Effector CD4-positive, alpha-beta T cell (primary cell): ENCODE results near the gene C1GALT1.
"Not testable (repeated sequence)": the region's sequence is repeated elsewhere in the genome, so short reads cannot be mapped to it uniquely, and the experiment has no call there.

Source experiments
- DNase-seq: peaks from one replicate; pipeline ENCODE4 v3.0.0-alpha.2; 2020

C1GALT1 gene

DNA sequence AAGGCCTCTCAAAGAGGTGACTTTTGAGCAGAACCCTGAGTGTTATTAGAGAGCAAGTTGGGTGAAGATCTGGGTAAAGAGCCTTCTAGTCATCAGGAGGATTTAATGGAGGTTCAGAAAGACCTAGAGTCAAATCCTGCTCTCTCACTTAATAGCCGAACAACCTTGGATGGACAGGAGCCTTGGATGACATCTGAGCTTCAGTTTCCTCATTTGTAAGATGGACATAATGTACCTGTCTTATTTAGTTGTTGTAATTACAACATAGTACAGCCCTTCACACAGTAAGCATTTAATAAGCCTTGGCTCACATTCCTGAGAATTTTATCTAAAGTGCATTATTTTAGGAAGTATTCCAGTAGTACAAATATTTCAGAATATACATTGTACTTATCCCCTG is 57.0 kb downstream of the C1GALT1 start:
- no peak for DNase-seq

DNA sequence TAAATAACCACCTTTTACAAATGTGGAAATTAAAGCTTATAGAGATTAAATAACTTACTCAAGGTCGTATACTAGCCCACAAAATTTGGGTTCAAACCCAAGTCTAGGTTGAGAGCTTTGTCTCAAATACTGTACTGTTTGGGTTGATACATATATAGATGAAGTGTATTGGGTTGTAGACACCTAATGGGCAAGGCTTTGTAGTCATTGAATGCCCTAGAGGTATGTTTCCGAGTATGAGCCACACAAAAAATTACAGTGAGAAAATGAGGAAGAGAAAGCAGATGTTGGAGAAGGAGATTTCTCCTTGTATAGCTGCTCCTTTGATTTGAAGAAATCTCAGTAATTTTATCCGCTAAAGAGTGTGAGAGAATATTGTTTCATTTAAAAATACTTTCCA is 60.6 kb downstream of the C1GALT1 start:
- DNase-seq: no peak

DNA sequence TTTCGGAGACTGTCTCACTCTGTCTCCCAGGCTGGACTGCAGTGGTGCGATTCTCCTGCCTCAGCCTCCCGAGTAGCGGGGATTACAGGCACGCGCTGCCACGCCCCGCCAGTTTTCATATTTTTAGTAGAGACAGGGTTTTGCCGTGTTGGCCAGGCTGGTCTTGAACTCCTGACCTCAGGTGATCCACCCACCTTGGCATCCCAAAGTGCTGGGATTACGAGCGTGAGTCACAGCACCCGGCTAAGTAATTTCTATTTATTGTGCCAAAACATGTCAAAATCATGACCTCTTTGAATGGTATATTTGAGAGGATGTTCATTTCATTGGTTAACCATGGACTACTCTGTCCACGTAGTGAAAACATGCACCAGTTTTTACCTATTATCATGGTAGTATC is 62.9 kb downstream of the C1GALT1 start:
- DNase-seq: not testable (repeated sequence)

DNA sequence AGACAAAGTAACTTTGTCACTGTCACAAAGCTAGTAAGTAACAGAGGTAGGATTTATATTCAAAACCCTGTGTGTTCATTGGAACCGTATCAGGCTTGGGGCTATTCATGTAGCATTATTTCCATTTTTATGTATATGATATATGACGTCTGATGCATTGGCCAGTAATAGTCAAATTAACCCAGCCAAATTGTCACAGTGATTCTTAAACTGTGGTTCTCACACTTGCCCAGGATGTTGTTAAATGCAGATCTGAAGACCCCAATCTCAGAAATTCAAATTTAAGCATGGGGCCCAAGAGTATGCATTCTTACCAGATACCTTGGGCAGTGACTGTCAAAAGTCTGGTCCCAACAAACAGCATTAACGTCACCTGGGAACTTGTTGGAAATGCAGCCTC is 63.9 kb downstream of the C1GALT1 start:
- DNase-seq: no peak

DNA sequence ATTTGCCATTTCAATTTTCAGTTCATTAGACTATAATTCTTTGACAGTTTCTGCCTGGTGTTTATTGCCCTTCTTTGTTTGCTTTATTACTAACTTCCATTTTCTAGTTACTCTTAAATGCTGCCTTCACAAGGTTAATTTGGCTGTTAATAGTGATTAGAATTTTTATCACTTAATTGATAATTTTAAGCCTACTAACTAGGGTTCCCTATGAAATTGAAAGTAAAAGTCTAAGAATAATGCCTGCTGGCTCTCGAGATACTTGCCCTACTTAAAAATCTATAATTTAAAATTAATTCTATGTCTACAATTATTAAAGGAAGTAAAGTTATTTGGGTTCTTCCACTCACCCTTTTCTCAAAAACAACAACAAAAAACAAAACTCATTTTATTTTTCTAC is 65.3 kb downstream of the C1GALT1 start:
- DNase-seq: no peak

DNA sequence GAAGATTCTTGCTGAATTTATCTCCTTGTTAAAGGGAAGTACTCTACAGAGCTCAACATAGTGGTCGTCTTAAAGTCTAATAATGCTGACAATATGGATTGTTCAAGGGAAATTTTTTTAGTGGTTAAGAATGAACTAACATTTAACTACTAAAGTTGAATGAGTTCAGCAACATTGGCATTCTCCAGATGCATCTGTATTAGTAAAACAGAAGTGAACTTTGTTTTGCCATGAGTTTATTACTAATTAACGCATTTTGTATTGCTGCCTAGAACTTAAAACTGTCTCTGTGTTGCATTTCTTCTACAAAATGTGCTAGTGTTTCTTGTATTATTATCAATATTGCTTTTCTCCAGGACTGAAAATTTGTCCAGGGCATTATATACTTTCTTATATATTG is 67.5 kb downstream of the C1GALT1 start:
- DNase-seq: no peak

DNA sequence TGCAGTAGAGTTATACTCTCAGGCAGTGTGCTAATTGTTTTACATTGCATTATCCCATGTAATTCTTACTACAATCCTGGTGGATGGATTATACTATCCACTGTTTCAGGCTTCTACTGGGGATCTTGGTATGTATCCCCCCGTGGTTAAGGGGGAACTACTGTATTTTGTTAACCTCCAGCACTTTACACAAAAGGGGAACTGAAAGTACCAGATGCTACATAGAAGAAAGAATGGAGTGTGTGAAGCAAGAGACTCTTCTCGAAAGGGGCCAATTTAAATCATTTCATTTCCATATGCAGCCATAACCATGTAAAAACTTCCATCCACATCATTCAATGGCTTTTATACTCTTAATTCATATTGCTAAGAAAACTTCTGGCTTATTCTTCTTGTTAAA is 69.4 kb downstream of the C1GALT1 start:
- DNase-seq: no peak

DNA sequence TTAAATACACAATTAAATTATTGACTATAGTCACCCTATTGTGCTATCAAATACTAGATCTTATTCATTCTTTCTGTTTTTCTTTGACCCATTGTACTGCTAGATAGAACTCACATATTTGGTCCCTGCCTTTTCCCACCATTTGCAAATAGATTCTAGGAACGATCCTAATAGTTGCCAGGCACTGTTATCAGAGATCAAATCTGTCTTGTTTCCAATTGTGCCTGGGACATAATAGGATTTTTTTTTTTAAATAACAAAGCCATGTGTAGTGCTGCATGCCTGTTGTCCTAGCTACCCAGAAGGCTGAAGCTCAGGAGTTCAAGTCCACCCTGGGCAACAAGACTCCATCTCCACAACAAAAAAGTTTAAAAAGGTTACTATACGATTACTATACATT is 72.0 kb downstream of the C1GALT1 start:
- no peak for DNase-seq

DNA sequence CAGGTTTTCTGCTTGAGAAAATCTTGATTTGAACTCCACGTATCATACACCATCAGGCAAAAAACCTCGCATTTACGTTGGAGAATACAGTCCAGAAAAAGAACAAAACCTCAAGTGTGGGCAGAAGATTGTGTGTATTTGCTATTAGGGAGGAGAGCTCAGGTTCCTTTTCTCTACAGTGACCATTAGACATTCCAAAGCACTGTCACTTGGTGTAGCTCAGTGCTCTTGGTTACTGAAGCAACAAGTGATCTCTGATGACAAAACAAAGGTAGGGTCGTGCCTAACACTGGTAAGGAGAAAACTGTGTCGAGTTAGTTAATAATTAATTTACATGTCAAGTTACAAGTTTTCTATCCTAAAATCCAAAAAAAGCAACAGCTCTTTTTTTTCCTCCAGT is 72.6 kb downstream of the C1GALT1 start:
- DNase-seq: no peak

DNA sequence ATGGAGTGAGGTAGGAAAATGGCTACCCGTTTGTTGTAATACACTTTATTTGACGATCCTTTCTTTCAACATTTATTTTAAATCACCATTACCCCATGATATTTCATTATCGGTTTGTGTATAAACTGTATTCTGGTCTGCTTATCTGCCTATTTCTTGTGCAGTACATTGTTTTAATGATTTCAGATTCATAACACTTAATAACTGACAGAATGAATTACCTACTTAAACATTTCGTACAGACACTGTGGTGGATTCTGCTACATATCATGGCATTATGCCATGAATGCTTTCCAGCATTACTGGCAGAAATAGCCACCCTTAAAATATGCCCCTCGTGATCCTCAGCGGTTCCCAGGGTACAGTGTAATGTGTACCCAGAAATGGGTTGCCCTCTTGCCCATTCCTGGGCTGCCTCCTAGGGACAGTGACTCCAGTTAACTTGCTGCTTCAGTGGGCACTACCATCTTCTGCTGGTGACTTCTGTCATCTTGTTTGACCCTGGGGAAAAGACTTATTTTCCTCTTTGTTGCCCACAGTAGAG is 74.5 kb downstream of the C1GALT1 start:
- no peak for DNase-seq

DNA sequence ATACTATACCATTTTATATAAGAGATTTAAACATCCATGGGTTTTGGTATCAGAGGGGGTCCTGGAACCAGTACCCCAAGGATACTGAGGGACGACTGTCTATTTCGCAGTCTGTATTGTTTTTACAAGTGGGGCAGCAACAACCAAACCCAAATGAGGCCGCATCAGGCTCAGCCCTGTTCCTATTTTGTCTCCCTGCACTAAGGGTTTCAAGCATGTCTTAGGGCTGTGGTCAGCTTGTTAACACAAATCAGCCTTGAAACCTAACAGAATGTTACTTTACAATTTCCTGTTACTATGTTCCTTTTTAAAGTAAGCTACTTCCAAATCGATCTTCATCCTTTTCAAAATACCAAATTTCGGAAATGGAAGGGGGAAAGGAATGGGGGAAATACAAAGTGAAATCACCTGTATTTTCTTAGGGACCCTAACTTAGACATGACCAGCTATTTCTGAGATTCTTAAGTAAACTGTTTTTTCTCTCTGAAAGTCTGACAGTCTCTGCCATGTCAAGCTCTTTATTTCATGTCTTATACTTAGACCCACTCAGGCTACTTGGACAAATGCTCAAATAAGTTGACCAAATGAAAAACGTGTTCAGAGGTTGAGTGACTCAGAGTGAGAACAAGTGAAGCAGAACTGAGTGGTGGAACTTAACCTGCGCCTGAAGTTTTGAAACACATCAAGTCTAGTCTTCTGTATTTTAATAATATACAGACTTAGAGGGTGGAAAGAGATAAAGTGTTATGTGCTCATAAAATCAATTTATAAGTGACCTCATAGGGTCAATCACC is 75.8 kb downstream of the C1GALT1 start:
- DNase-seq: no peak

DNA sequence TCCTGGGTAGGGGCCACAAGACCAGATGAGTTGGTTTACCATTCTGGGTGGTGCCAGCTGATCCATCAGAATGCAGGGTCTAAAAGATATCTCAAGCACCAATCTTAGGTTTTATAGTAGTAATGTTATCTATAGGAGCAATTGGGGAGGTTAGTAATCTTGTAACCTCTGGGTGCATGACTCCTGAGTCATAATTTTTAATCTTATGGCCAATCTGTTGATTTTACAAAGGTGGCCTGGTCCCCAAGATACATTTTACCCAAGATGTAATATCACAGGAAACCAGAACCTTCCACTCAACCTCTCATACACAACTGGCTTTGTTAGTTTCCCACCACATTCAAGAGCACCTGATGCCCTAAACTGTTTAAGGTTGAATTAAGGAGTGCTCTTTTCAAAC is 79.5 kb downstream of the C1GALT1 start:
- DNase-seq: no peak

DNA sequence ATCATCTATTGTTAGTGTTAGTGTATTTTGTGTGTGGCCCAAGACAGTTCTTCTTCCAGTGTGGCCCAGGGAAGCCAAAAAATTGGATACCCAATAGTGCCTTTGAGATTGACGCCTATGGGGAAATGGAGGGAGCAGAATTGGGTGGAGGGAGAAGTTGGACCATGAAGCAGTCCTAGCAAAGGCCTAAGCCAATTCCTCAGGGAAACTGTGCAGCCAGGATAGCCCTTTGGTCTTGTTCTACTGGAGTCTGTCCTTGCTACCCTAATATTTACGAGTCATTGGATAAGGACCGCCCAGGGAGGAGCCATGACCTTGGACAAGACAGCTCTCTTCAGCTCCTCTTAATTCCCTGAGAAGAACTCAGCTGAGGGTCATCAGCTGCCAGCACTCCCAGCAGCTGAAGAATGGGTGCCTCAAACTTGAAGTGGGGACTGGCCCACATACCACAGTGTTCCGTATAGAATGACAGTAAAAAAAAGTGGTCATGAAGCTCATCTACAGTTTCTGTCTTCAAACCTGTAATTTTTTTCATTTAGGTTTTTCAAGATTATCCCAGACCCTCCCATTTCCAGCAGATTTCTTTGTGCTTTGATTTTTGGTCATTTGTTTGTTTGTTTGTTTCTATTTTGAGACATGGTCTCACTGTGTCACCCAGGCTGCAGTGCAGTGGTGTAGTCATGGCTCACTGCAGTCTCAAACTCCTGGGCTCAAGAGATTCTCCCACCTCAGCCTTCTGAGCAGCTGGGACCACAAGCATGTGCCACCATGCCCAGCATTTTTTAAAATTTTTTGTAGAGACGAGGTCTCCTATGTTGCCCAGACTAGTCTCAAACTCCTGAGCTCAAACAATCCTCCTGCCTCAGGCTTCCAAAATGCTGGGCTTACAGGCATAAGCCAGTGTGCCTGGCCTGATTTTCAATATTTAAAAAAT is 81.2 kb downstream of the C1GALT1 start:
- no peak for DNase-seq

DNA sequence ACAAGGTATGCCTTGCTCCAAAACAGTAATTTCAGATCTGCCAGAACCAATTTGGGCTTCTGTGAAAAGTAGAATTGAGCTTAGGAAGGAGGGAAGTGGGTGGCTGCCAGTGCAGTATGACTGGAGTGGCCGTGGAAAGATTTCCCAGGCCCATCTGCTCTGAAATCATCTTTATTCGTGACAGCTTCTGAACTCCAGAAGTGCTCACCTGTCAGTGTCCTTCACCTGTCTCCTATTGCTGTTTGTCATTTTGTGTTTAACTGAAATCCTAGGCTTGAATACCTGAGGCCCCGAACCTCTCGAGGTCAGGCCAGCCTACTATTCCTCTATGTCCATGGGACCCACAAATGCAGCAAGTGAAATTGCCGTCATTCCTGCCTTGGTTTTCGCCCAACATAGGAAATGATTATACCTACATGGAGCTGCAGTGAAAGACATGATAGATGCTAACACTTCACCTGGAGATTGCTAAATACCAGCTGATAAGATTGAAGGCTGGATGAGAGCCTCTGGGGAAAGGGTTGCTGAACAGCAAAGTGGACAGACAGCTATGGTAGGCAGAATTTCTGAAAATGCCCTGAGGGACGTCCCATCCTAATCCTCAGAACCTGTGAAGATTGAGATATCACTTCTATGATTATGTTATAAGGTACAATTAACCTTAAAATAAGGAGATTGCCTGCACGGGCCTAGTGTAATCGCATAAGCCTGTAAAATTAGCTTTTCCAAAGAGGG is 82.1 kb downstream of the C1GALT1 start:
- DNase-seq: no peak

DNA sequence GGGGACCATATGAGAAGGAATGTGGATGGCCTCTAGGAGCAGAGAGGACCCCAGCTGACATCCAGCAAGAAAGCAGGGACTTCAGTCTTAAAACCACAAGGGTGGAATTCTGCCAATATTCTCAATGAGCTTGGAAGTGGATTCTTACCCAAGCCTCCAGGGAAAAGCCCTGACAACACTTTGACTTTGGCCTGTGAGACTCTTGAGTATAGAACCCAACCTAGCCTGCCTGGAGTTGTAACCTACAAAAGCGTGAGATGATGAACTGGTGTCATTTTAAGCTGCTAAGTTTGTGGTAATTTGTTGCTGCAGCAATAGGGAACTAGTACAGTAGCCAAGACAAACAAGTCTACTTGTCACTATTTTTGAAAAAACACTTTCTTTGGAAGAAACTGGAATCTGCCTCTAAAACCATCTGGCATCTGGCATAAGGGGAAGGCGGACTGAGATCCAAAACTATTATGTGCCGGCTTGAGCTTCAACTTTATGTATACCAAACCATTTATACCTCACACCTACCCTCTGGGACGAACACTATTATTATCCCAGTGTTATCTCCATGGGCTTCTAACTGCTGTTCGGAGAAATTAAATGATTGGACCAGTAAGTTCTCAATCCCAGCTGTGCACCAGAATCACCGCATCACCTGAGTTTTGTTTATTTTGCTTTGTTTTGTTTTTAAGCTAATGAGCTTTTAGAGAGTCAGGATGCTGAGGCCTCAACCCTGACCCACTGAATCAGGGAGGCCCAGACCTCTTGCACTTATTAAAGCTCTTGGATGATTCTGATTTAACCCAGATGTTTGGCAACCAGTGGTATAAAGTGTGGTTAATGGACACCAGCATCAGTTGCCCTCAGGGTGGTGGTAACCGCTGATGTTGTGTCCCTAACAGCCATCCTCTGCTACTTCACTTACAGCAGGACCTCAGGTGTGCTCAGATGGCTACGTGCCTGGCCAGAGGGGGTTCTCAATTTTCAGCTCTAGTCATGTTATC is 83.0 kb downstream of the C1GALT1 start:
- DNase-seq: no peak

DNA sequence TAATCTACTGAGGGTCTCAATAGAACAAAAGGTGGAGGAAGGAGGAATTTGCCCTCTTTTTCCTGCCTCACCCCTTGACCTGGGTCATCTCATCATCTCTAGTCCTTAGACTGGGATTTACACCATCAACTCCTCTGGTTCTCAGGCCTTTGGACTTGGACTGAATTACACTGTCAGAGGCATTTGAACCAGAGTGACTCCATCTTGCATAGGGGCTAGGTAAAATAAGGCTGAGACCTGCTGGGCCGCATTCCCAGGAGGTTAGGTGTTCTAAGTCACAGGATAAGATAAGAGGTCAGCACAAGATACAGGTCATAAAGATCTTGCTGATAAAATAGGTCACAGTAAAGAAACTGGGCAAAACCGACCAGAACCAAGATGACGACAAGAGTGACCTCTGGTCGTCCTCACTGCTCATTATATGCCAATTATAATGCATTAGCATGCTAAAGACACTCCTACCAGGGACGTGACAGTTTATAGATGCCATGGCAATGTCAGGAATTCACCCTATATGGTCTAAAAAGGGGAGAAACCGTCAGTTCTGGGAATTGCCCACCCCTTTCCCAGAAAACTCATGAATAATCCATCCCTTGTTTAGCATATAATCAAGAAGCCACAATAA is 84.0 kb downstream of the C1GALT1 start:
- no peak for DNase-seq

DNA sequence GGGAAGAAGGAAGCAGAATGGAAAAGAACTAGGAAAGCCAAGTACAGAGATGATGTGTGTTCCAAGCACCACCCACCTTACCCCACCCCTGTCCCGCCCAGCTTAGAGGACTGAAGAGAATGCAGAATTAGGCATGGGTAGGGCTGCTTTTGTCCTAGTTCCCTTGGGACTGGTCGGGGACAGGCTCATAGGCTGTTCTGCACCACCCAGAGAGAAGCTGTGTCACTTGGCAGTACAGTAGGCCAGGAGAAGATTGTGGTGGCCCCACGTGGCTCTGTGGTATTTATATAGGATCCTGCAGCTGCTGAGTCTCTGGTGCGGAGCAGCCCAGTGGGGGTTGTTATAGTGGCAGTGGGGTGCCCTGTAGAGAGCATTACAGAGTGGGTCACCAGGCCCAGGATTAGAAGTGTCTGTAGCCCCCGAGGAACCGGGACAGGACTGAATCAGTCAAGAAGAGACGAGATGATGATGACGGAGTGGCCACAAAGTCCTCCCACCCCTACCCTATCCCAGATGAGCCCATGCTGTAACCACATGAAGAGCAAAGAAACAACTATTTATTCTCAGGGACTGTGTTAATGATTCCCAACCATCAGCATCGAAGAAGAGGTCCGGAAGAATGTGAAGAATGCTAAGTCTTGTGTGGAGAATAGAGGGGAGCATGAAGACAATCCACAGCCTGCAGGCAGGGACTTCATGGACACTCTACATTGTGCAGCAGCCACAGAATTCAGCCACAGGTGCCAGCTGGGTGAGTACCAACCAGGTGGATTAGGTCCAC is 88.9 kb downstream of the C1GALT1 start:
- no peak for DNase-seq

DNA sequence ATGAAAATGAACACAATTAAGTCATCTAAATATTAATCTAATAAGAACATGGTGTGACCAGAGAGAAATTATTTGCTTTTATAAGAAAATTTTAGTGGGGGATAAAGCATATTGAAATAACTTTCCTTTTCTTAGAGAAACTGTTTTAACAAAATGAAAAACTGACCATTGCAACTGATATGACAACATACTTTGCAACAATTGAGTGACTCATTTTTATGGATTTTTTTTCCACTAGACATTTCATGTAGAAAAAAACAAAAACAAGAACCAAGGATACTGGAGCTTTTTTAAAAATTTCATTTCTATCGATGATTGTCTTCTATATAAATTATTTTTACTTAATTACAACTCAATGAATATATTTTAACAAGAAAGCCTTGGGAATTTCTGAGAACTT is 90.0 kb downstream of the C1GALT1 start:
- no peak for DNase-seq

DNA sequence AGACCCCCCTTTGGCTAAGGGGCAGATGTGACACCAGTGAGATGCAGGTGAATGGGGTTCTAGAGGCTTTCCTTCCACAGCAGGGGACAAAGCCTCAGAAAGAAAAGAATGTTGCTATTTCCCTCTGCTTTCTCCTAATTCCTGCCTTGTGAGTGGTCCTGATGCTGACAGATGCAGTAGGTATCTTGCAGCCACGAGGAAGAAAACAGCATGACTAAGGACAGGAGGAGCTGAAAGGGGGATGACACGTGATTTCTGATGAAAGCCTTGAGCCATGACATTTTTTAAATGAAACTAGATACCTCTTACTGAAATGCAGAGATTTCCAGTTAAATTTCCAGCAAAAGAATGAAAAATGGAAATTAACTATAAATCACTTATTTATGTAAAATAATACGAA is 92.4 kb downstream of the C1GALT1 start:
- no peak for DNase-seq

DNA sequence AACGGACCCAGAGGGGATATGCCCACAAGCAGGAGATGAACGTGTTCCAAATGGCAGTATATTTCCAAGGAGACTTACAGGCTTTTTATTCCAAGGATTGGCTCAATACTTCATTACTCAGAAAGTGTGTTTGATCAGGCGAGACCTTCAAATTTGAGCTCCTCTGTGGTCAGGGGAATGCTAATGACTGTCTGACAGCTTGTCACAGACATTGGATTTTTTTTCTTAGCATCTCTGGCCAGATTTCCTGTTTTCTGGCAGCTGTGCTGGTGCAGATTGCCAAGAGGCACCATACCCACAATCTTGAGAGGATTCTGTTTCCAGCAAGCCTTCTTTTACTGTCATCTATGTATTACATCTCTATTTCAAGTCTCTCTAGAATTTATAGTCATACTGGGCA is 93.8 kb downstream of the C1GALT1 start:
- no peak for DNase-seq
